IPS DF 19.7 (cell line): ENCODE results near the gene HOXC11.

Experiments used
- DNase-seq: peaks from one replicate; pipeline ENCODE4 v3.0.0-alpha.2; 2013; ENCODE audit warnings: low read depth, low spot score

Gene HOXC11

GRCh38 chr12:53973236-53974042, 513 bp downstream of the HOXC11 start:
- no peak for DNase-seq

DNA sequence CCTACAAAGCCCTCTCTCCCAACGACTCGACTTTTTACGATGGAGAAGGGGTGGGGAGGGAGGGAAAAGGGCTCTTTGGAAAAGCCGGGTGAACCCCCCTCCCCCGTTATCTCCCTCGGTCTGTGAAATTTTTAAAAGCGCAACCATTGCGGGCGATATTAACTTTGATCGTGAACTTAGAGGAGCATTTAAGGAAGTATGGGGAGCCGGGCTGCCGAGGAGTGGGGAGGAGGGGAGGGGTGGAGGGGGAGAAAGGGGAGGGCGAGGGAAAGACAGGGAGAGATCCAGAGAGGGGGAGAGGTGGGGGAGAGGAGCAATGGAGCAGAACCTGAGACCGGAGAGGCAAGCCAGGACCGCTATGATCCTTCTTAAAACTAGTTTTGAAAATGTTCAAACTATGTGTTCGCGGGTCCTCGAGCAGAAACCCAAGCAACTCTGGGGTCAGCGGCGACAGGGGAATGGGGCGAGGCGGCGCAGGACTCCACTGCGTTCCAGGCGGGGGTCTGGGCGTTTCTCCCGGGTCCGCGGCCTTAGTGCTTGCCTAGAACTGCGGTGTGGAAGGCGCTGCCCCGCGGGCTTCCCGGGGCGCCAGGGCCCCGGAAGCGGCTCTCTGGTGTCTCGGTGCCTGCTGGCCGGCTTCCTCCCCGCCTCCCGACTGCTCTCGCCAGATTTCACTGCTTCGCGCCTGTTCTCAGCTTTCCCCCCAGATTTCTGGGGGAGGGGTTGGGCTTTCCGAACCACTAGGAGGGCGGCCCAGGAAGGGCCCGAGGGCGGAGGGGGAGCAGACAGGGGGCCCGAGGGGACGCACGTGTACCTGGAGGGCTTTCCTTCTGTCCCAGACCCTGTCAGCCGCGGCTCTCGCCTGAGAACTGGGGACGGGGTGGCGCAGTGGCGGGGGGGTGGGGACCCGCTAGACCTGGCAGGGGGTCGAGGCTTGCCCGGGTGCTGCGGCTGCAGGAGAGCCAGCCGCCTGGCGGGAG, 1.4 kb downstream of the HOXC11 start, which contains the start of gene HOTAIR:
Gene HOTAIR (minus strand): TSS at position 871 of the 980 bp plus-strand sequence.
- DNase-seq: no peak

GRCh38 chr12:53975064-53975471, 2.1 kb downstream of the HOXC11 start:
- DNase-seq: no peak

- no peak for DNase-seq
Observed at GRCh38 chr12:53975479-53976152, 2.7 kb downstream of the HOXC11 start.

GRCh38 chr12:53976172-53976822, 3.4 kb downstream of the HOXC11 start:
- no peak for DNase-seq

- no peak for DNase-seq
Observed at GRCh38 chr12:53976823-53977595, 4.1 kb downstream of the HOXC11 start.

- DNase-seq: no peak
Observed at GRCh38 chr12:53977596-53978445, 4.9 kb downstream of the HOXC11 start.

- DNase-seq: no peak
Observed at GRCh38 chr12:53978477-53979356, 5.8 kb downstream of the HOXC11 start.

DNA sequence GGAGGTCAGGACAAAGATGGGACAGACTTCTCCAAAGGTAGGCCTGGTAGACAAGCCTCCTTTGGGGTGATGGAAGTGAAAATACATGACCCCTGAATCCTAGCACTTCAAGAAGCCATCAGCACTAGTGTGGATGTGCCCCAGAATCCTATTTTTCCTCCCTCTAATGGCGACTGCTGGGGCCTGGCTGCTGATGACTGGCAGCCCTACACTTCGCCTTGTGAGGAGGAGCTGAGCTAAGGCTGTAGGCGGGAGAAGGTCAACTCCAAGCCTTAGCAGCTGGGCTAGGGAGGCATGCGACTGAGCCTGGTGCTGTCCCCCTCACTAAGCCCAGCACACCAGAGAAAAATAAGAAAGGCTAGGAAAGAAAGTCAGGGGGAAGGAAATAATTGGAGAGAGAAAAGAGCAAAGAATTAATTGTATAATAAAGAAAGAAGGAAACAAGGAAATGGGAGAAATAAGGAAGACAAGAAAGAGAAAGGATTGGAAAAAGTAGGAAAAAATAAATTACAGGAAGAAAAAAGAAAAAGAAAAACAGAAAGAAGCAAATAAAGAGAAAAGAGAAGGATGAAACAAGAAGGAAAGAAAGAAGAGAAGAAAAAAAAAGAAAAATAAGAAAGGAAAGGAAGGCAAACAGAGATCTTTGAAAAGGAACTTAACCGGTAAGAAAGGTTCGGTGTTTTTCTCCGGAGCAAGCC, 7.3 kb downstream of the HOXC11 start:
- DNase-seq: no peak

DNA sequence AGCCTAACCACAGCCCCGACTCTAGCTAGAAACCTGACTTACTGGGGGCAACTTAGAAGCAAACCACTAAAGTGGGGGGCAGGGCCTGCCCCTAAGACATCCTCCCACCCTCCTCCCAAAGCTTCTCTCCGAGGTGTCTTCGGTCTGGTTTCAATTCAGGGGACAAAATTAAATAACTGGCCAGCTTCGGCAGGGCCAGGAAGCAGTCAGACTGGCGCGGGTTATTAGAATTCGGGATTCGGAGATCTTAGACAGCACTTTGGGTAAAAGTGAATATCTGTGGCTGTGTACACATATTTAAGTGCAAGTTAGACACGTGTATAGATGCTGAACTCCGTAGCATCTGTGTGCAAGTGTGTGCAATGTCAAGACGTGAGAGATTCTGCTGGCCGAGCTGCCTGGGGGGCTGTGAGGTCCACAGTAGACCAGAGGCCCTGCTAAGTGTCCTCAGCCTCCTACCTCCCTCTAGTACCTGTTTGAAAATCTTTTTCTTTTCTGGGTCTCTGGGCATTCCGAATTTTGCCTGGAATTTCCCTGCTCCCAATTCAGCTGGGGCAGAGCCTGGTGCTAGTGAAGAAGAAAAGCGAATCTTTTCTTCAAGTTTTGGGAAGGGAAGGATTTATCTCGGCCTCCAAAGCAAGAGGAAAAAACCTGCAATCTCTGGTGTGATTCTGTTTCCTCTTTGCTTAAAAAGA, 8.0 kb downstream of the HOXC11 start:
- DNase-seq: no peak

GRCh38 chr12:53981634-53982565, 9.0 kb downstream of the HOXC11 start:
- no peak for DNase-seq

GRCh38 chr12:53982648-53983567, 10.0 kb downstream of the HOXC11 start:
- no peak for DNase-seq

- no peak for DNase-seq
Observed at GRCh38 chr12:53983568-53983949, 10.6 kb downstream of the HOXC11 start.

GRCh38 chr12:53983950-53984572, 11.1 kb downstream of the HOXC11 start:
- DNase-seq: no peak
